OCI-LY7 (cell line): ENCODE measurements around the gene TANC1. TPM values are rescaled to one million over a fixed set of nuclear protein-coding genes. Genes with fewer than 3 reads are reported as not detected.

Experiments
- BruUV-seq: library from RNA; stranded (reverse); fragments of 400-500 nt; replicated peaks from 2 replicates; lab custom pipeline; 2021; lab: Mats Ljungman, UMichigan
- CTCF ChIA-PET: fragments of 300-600 bp; sonication (Branson Sonifier 250); formaldehyde crosslinking; loops from one replicate; lab custom pipeline; 2022; ENCODE audit warnings: antibody characterized with exemption; ENCODE audit not compliant: unreplicated experiment; lab: Charles Lee
- POLR2A ChIA-PET: fragments of 300-600 bp; sonication (Branson Sonifier 250); formaldehyde crosslinking; loops from one replicate; lab custom pipeline; 2022; ENCODE audit warnings: antibody characterized with exemption; lab: Charles Lee
- DNase-seq: peaks from one replicate; pipeline ENCODE4 v3.0.0-alpha.2; 2015; ENCODE audit warnings: low spot score
- H2AFZ ChIP-seq: fragments of 200-600 bp; sonication (generic), shearing (Covaris generic); 2 replicates; pipeline ENCODE4 v1.6.1; 2014; ENCODE audit warnings: mild to moderate bottlenecking, antibody characterized with exemption, low read length, moderate library complexity
- H3K27ac ChIP-seq: fragments of 200-600 bp; sonication (generic); 2 replicates; pipeline ENCODE4 v1.5.1; 2014; ENCODE audit warnings: mixed run types, low read depth, mild to moderate bottlenecking, moderate library complexity, low read length, inconsistent platforms; ENCODE audit not compliant: poor library complexity, severe bottlenecking
- H3K36me3 ChIP-seq: fragments of 200-600 bp; sonication (generic); 2 replicates; pipeline ENCODE4 v1.6.1; 2014; ENCODE audit warnings: mild to moderate bottlenecking, antibody characterized with exemption, low read length, moderate library complexity, mixed read lengths; ENCODE audit not compliant: insufficient read depth
- H3K4me1 ChIP-seq: fragments of 200-600 bp; sonication (generic); 2 replicates; pipeline ENCODE4 v1.5.1; 2014; ENCODE audit warnings: mild to moderate bottlenecking, low read length; ENCODE audit not compliant: insufficient read depth, poor library complexity, severe bottlenecking
- H3K4me2 ChIP-seq: fragments of 200-600 bp; sonication (generic); 2 replicates; pipeline ENCODE4 v1.6.1; 2014; ENCODE audit warnings: mild to moderate bottlenecking, low read length
- H3K4me3 ChIP-seq: fragments of 200-600 bp; sonication (generic); 2 replicates; pipeline ENCODE4 v1.5.1; 2014; ENCODE audit warnings: mild to moderate bottlenecking, low read depth, low read length; ENCODE audit not compliant: poor library complexity, severe bottlenecking
- H3K79me2 ChIP-seq: fragments of 200-600 bp; sonication (generic); 2 replicates; pipeline ENCODE4 v1.6.1; 2016; ENCODE audit warnings: low read depth, mild to moderate bottlenecking, low read length, moderate library complexity, mixed read lengths; ENCODE audit not compliant: insufficient read depth
- H3K9me2 ChIP-seq: fragments of 200-600 bp; sonication (generic); 2 replicates; pipeline ENCODE4 v1.6.1; 2016; ENCODE audit warnings: mild to moderate bottlenecking, low read length, mixed read lengths; ENCODE audit not compliant: insufficient read depth
- H3K9me3 ChIP-seq: fragments of 200-600 bp; sonication (generic); 2 replicates; pipeline ENCODE4 v1.6.1; 2014; ENCODE audit warnings: mild to moderate bottlenecking, mixed run types, low read length, mixed read lengths
- H4K20me1 ChIP-seq: fragments of 200-600 bp; sonication (generic); 2 replicates; pipeline ENCODE4 v1.6.1; 2014; ENCODE audit warnings: mild to moderate bottlenecking, antibody characterized with exemption, low read length, moderate library complexity, mixed read lengths; ENCODE audit not compliant: insufficient read depth
- CTCF ChIP-seq: fragments of 200-600 bp; sonication (generic); conservative IDR thresholded peaks from 2 replicates; pipeline ENCODE4 v1.5.1; 2014; ENCODE audit warnings: mild to moderate bottlenecking, antibody characterized with exemption, low read length, moderate library complexity, mixed read lengths
- EZH2phosphoT487 ChIP-seq: fragments of 200-600 bp; sonication (generic); IDR thresholded peaks from 2 replicates; pipeline ENCODE4 v1.6.1; 2018; ENCODE audit warnings: low read depth, borderline replicate concordance, mild to moderate bottlenecking, mixed run types, antibody characterized with exemption, low read length, moderate library complexity, mixed read lengths
- intact Hi-C: fragments of 100-400 bp; cut with micrococcal nuclease; formaldehyde crosslinking; loops from one replicate; pipeline ENCODE4 v1.10.0; 2022; ENCODE audit not compliant: unreplicated experiment
- total RNA-seq, 2 experiments: library from RNA; depleted of rRNA in 1 of 2; stranded (reverse); fragments of >200 nt in 1 of 2; shearing (Covaris generic) in 1 of 2; gene quantifications; 2 replicates each; pipeline ENCODE4 v1.2.3, GENCODE V29; 2014 to 2022

TANC1 gene
- total RNA-seq, 2 experiments from 2014 or later: 0.04 TPM; not detected in 1

- no peak overlapping the region for H3K4me2 ChIP-seq
- no peaks in the 10 kb centered on the region for H4K20me1 ChIP-seq
- ChIA-PET CTCF (no interaction called here), POLR2A (interaction anchor here (0.5 kb wide), 2 partner anchors 58 to 119 kb away, joined by 3 to 4 read pairs; no protein-coding TSS in a partner anchor)
- H3K4me1 ChIP-seq: no peaks in the 10 kb centered on the region
- no peak for DNase-seq
- H3K9me3 ChIP-seq: no peaks in the 10 kb centered on the region
- BruUV-seq: no TSS peak
- intact Hi-C loops: no loop called here
- no peak overlapping the region for H3K4me3 ChIP-seq
- no peak overlapping the region for H2AFZ ChIP-seq
- H3K79me2 ChIP-seq: no peaks in the 10 kb centered on the region
- no peaks in the 10 kb centered on the region for H3K9me2 ChIP-seq
- H3K36me3 ChIP-seq: no peaks in the 10 kb centered on the region
- TF ChIP-seq EZH2phosphoT487: no peak
- no peak for TF ChIP-seq CTCF
- H3K27ac ChIP-seq: no peak overlapping the region
These were observed 233.1 kb downstream of the TANC1 start for GRCh38 chr2:159201360-159202063.

GRCh38 chr2:159202568-159203071, 234.2 kb downstream of the TANC1 start:
- CTCF ChIA-PET: no interaction called here
- intact Hi-C loops: no loop called here
- no TSS peak for BruUV-seq

More at GRCh38 chr2:159202568-159203071, 234.2 kb downstream of the TANC1 start:
- H3K79me2 ChIP-seq: no peaks in the 10 kb centered on the region
- POLR2A ChIA-PET: no interaction called here
- H4K20me1 ChIP-seq: no peaks in the 10 kb centered on the region
- H2AFZ ChIP-seq: no peak overlapping the region
- no peak for TF ChIP-seq EZH2phosphoT487
- no peak for TF ChIP-seq CTCF
- H3K4me3 ChIP-seq: no peak overlapping the region
- no peaks in the 10 kb centered on the region for H3K9me2 ChIP-seq
- H3K9me3 ChIP-seq: no peaks in the 10 kb centered on the region
- H3K4me1 ChIP-seq: no peaks in the 10 kb centered on the region
- H3K4me2 ChIP-seq: no peak overlapping the region
- no peak for DNase-seq
- H3K36me3 ChIP-seq: no peaks in the 10 kb centered on the region
- no peak overlapping the region for H3K27ac ChIP-seq
